Neural crest cell (in vitro differentiated cells): ENCODE measurements around the gene DUSP9. TPM values are rescaled to one million over a fixed set of nuclear protein-coding genes. Genes with fewer than 3 reads are reported as not detected.
A peak's percentile ranks its signal among the peaks of the same experiment; 100 is the strongest.

Source experiments
- DNase-seq: peaks from one replicate; pipeline ENCODE4 v3.0.0; 2021; ENCODE audit warnings: low read depth, mixed read lengths, low spot score
- H3K27ac Mint-ChIP-seq: one replicate; pipeline ENCODE4 v1.8.0; 2021; ENCODE audit warnings: mild to moderate bottlenecking, mixed read lengths; ENCODE audit not compliant: unreplicated experiment
- H3K27me3 Mint-ChIP-seq: 2 replicates; pipeline ENCODE4 v1.8.0; 2021; ENCODE audit warnings: low read depth, mild to moderate bottlenecking, mixed read lengths
- H3K36me3 Mint-ChIP-seq: 2 replicates; pipeline ENCODE4 v1.8.0; 2021; ENCODE audit warnings: low read depth, mild to moderate bottlenecking, mixed read lengths
- H3K4me1 Mint-ChIP-seq: 2 replicates; pipeline ENCODE4 v1.8.0; 2021; ENCODE audit warnings: mixed read lengths
- H3K4me3 Mint-ChIP-seq: one replicate; pipeline ENCODE4 v1.8.0; 2021; ENCODE audit warnings: mild to moderate bottlenecking, mixed read lengths
- H3K9me3 Mint-ChIP-seq: 2 replicates; pipeline ENCODE4 v1.8.0; 2021; ENCODE audit warnings: mixed read lengths
- CTCF ChIP-seq: fragments of 200-600 bp; sonication (generic); conservative IDR thresholded peaks from 2 replicates; pipeline ENCODE4 v1.5.0; 2021; ENCODE audit warnings: antibody characterized with exemption, mild to moderate bottlenecking
- total RNA-seq: library from RNA; stranded (reverse); gene quantifications from 2 replicates; pipeline ENCODE4 v1.2.1, GENCODE V29; 2021

DUSP9 gene
- total RNA-seq, 1 donor from 2014 or later = 1.7 TPM

GRCh38 chrX:153642655-153643430 is 4.2 kb upstream of the DUSP9 start:
- DNase-seq = no peak
- peaks cover 51% of the 10 kb centered on the region for H3K27me3 Mint-ChIP-seq
- no peaks in the 10 kb centered on the region for H3K9me3 Mint-ChIP-seq
- TF ChIP-seq CTCF = no peak
- peaks cover 5% of the 10 kb centered on the region for H3K4me1 Mint-ChIP-seq
- no peak overlapping the region for H3K4me3 Mint-ChIP-seq
- no peaks in the 10 kb centered on the region for H3K36me3 Mint-ChIP-seq
- H3K27ac Mint-ChIP-seq = no peak overlapping the region

- H3K4me1 Mint-ChIP-seq = peaks cover 5% of the 10 kb centered on the region
- no peak for DNase-seq
- peak; percentile 43 for TF ChIP-seq CTCF
- H3K27me3 Mint-ChIP-seq = peaks cover 57% of the 10 kb centered on the region
- H3K36me3 Mint-ChIP-seq = no peaks in the 10 kb centered on the region
- H3K27ac Mint-ChIP-seq = no peak overlapping the region
- H3K9me3 Mint-ChIP-seq = no peaks in the 10 kb centered on the region
- no peak overlapping the region for H3K4me3 Mint-ChIP-seq
Observed at GRCh38 chrX:153643431-153644351, 3.3 kb upstream of the DUSP9 start.

DNA sequence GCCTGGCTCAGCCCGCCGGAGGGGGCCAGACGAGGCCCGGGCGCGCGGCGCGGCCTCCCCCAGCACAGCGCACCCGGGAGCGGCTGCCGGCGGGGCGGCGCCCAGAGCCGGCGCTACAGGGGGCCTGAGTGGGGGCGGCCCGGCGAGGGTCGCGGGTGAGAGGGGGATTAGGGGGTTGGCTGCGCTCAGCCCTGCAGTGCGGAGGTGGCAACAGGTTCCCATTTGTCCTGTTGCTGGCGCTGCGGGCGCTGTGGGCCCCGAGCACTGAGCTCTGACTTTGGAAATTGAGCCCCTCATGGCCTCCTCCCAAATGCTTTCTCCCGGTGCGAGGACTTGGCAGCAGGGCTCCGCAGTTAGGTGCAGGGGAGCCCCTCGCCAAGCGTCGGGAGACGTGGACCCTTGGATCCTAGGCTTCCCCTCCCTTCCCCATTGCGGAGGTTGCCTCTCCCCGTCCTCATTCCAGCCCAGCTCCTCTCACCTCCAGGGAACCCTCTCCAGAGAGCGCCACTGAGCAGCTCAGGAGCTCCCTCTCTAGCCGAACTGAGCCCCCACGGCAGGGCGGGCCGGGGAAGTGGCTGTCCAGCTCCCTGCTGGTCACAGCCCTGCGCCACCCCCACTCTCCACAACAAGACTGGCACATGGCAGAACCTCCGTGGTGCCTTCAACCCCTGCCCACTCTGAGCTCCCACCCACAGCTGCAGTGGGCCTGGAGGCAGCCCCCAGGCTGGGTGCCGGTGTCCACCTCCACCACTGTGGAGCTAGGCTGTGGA is 2.5 kb upstream of the DUSP9 start:
- no peak overlapping the region for H3K4me3 Mint-ChIP-seq
- H3K27me3 Mint-ChIP-seq = peaks cover 60% of the 10 kb centered on the region
- H3K36me3 Mint-ChIP-seq = no peaks in the 10 kb centered on the region
- no peak for TF ChIP-seq CTCF
- peaks cover 5% of the 10 kb centered on the region for H3K4me1 Mint-ChIP-seq
- no peak overlapping the region for H3K27ac Mint-ChIP-seq
- no peak for DNase-seq
- H3K9me3 Mint-ChIP-seq = no peaks in the 10 kb centered on the region

DNA sequence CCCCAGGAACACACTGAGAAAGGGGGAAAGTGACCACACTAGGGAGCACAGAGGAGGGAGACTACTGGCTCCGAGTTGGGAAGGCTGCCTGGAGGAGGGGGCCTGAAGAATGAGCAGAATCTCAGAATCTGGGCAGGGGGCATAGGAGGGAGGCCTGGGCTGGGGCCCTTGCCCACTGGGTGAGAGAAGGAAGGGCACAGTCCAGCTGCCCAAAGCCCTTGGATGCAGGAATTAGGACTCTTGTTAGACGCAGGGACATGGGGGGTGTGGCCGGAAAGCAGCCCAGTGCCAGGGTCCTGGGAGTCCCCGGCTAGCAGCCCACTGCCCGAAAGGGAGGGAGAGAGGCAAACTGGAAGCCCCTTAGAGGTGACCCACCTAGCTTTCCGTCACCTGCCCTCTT is 1.9 kb upstream of the DUSP9 start:
- peaks cover 60% of the 10 kb centered on the region for H3K27me3 Mint-ChIP-seq
- no peaks in the 10 kb centered on the region for H3K36me3 Mint-ChIP-seq
- H3K9me3 Mint-ChIP-seq = no peaks in the 10 kb centered on the region
- TF ChIP-seq CTCF = no peak
- no peak overlapping the region for H3K27ac Mint-ChIP-seq
- H3K4me1 Mint-ChIP-seq = peaks cover 5% of the 10 kb centered on the region
- no peak overlapping the region for H3K4me3 Mint-ChIP-seq
- no peak for DNase-seq

DNA sequence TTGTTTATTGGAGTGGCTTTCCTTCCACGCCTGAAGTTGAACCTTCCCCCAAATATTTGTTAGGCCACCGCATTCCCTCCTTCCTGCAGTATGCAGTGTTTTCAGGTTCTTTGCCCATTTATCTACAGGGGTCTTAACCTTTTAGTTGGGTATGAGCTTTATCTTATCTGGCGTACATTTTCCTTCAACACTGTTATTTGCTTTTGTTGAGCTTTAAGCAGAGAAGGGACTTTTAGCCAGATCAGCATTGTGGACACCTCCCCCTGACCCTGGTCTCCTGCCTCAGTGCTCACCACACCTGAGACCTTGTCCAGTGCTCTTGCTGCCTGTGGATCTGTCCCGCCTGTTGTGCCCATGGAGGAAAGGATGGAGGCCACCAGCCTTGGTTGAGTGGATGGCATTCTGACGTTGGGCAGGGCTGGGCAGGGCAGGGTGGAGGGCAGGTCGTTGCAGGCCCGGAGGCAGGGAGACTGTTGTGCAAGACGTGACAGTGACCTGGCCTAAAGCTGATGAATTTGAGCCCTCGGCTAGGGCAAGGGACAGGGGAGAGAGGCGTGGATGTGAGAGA is 998 bp upstream of the DUSP9 start:
- H3K27ac Mint-ChIP-seq = no peak overlapping the region
- H3K9me3 Mint-ChIP-seq = no peaks in the 10 kb centered on the region
- DNase-seq = no peak
- H3K36me3 Mint-ChIP-seq = no peaks in the 10 kb centered on the region
- no peak for TF ChIP-seq CTCF
- H3K4me1 Mint-ChIP-seq = peaks cover 7% of the 10 kb centered on the region
- H3K4me3 Mint-ChIP-seq = peak overlapping the region; percentile 8
- peaks cover 57% of the 10 kb centered on the region for H3K27me3 Mint-ChIP-seq
